Panc1 (cell line): ENCODE results near the gene IGSF23.

Experiments
- CTCF ChIP-seq: fragments of 450-650 bp; IDR thresholded peaks from 2 replicates; pipeline ENCODE4 v1.5.1; 2017; ENCODE audit warnings: mild to moderate bottlenecking
- REST ChIP-seq, 2 experiments: IDR thresholded peaks; 2 replicates each; pipeline ENCODE4 v1.6.1; 2011 to 2012; ENCODE audit warnings: low read depth in 2 of 2, control low read depth in 1 of 2, low read length in 1 of 2, mild to moderate bottlenecking in 1 of 2, moderate library complexity in 1 of 2; ENCODE audit not compliant: insufficient read depth in 1 of 2
- SIN3A ChIP-seq: IDR thresholded peaks from 2 replicates; pipeline ENCODE4 v1.6.1; 2012; ENCODE audit warnings: low read depth, mild to moderate bottlenecking, low read length, moderate library complexity, borderline replicate concordance; ENCODE audit not compliant: insufficient read depth
- TCF7L2 ChIP-seq: IDR thresholded peaks from 2 replicates; pipeline ENCODE4 v1.6.1; 2011; ENCODE audit warnings: mild to moderate bottlenecking, low read depth, low read length, inconsistent platforms

- TF ChIP-seq TCF7L2 (no peak), CTCF (no peak), REST (IDR thresholded peaks at IDR 0.05; ENCODE audit: insufficient read depth in 1 of 2, low read depth in 2 of 2, low read length in 1 of 2) (no peak), SIN3A (no peak)
Observed at GRCh38 chr19:44609219-44609618, 4.1 kb upstream of the IGSF23 start.
